Skin epidermis (tissue), 12 donors: ENCODE data around the gene TAOK2.
"Not testable (repeated sequence)": the region's sequence is repeated elsewhere in the genome, so short reads cannot be mapped to it uniquely, and the experiment has no call there.

Source experiments
- H3K27ac ChIP-seq, 21 experiments: fragments of 200-600 bp; sonication (generic) in 11 of 21; one replicate each; pipeline ENCODE4 v1.5.0; 2020; ENCODE audit warnings: mild to moderate bottlenecking in 3 of 21, inconsistent platforms in 2 of 21, moderate library complexity in 2 of 21
- H3K4me3 ChIP-seq, 7 experiments: fragments of 200-600 bp; sonication (generic) in 2 of 7; one replicate each; pipeline ENCODE4 v1.5.0; 2020; ENCODE audit warnings: inconsistent platforms in 2 of 7, mild to moderate bottlenecking in 2 of 7, moderate library complexity in 1 of 7

Gene TAOK2

GRCh38 chr16:29999605-30000004, 25.9 kb downstream of the TAOK2 start:
- Histone ChIP-seq H3K27ac (no peak overlapping the region), H3K4me3 (no peak overlapping the region)

GRCh38 chr16:30000735-30001631, 27.3 kb downstream of the TAOK2 start:
- Histone ChIP-seq H3K4me3 (no peak overlapping the region), H3K27ac (no peak overlapping the region)

GRCh38 chr16:30002614-30003346, 29.1 kb downstream of the TAOK2 start:
- Histone ChIP-seq H3K27ac (no peak overlapping the region), H3K4me3 (no peak overlapping the region)

GRCh38 chr16:30003670-30004423, 30.2 kb downstream of the TAOK2 start:
- Histone ChIP-seq H3K27ac (no peak overlapping the region), H3K4me3 (no peak overlapping the region)

- Histone ChIP-seq H3K4me3 (no peak overlapping the region), H3K27ac (no peak overlapping the region)
Measured at GRCh38 chr16:30004424-30004776, 30.7 kb downstream of the TAOK2 start.

- Histone ChIP-seq H3K4me3 (no peak overlapping the region), H3K27ac (no peak overlapping the region)
Measured at GRCh38 chr16:30004811-30005242, 31.2 kb downstream of the TAOK2 start.

- no peak overlapping the region for H3K27ac ChIP-seq
- H3K4me3 ChIP-seq: no peak overlapping the region
Measured at GRCh38 chr16:30005341-30006094, 31.9 kb downstream of the TAOK2 start.

- Histone ChIP-seq H3K4me3 (no peak overlapping the region), H3K27ac (no peak overlapping the region)
Measured at GRCh38 chr16:30006095-30006473, 32.4 kb downstream of the TAOK2 start.

- Histone ChIP-seq H3K27ac (no peak overlapping the region), H3K4me3 (no peak overlapping the region)
Measured at GRCh38 chr16:30006659-30007377, 33.1 kb downstream of the TAOK2 start.

- H3K27ac ChIP-seq: no peak overlapping the region
Measured at GRCh38 chr16:30007378-30007895, 33.8 kb downstream of the TAOK2 start.

GRCh38 chr16:30009085-30009862, 35.6 kb downstream of the TAOK2 start:
- H3K4me3 ChIP-seq: no peak overlapping the region
- no peak overlapping the region for H3K27ac ChIP-seq

More at GRCh38 chr16:30007378-30007895, 33.8 kb downstream of the TAOK2 start:
- no peak overlapping the region for H3K4me3 ChIP-seq

GRCh38 chr16:30009990-30010843, 36.5 kb downstream of the TAOK2 start:
- no peak overlapping the region for H3K27ac ChIP-seq

GRCh38 chr16:30010844-30011713, 37.4 kb downstream of the TAOK2 start, which contains the start of gene DOC2A:
Gene DOC2A, minus strand, starts transcription at chr16:30011027. Its CDS starts 805 bp downstream, at chr16:30010222.
- no peak within 1 kb of the TSS for H3K27ac ChIP-seq
- H3K4me3 ChIP-seq: peak within 1 kb of the TSS; percentile 20 to 47 (median 27)

More at GRCh38 chr16:30009990-30010843, 36.5 kb downstream of the TAOK2 start:
- H3K4me3 ChIP-seq: peak overlapping the region; percentile 20 to 47 (median 27)

GRCh38 chr16:30011714-30012504, 38.2 kb downstream of the TAOK2 start:
- peak overlapping the region in 3 of 7 experiments; percentile 21 to 43 (median 27) for H3K4me3 ChIP-seq
- no peak overlapping the region for H3K27ac ChIP-seq

- not testable (repeated sequence) for H3K4me3 ChIP-seq
Measured at GRCh38 chr16:30012598-30012997, 38.9 kb downstream of the TAOK2 start.

More at GRCh38 chr16:30012598-30012997, 38.9 kb downstream of the TAOK2 start:
- H3K27ac ChIP-seq: not testable (repeated sequence)
